ENCODE results near the gene PIGX.

PIGX gene

GRCh38 chr3:196753201-196753600, 41.0 kb downstream of the PIGX start:
- CTCF ChIA-PET, result no interaction called here
- TF ChIP-seq BHLHE40 (IDR thresholded peaks at IDR 0.05; ENCODE audit: borderline replicate concordance), result no peak
- TF ChIP-seq L3MBTL2 (conservative IDR thresholded peaks at IDR 0.05), result no peak
- TF ChIP-seq ARNT (IDR thresholded peaks at IDR 0.05), result no peak
- TF ChIP-seq HDGF (IDR thresholded peaks at IDR 0.05; ENCODE audit: borderline replicate concordance), result no peak
- TF ChIP-seq FOXK2 (IDR thresholded peaks at IDR 0.05), result no peak
- no peak for DNase-seq (ENCODE audit: extremely low spot score)
- POLR2A ChIA-PET, result no interaction called here

DNA sequence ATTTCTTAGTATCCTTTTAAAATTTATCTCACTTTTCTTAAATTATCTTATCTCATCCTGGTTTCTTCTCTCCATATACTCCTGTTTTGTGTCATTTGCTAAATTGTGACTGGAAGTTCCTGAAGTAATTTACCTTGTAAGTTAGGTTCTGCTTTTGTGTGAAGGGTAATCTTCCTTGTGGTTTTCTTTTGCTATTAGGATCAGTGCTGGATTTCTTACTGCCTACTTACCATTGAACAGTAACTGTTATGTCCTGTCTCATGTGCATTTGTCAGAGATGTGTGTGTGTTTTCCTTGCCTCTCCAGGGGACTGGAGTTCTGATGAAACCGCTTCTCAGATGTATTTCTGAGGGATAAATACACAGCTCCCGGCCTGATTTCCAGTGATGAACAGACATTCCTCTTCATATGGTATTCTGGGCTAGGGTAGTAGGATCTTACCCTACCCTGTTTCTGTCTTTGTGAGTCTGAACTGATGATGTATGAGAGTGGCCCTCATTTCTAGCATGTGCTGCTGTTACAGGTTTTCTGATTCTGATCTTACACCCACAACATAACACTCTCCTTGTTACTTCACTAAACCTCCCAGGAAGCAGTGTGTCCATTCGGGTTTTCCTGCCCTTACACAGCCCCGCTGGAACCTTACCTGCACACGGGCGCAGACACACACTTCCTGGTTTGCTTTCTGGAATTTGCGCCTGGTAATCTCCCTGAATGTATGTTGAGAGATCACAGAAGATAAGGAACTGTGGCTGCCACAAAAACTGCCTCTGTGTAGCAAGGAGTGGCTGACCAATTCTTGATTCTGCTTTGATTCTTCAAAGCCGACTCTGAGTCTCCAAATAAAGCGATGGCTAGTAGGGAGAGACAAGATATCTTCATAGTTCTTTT, 42.2 kb downstream of the PIGX start:
- ChIA-PET CTCF (no interaction called here), POLR2A (no interaction called here)
- DNase-seq (ENCODE audit: extremely low spot score), result no peak
- no peak for TF ChIP-seq BHLHE40 (IDR thresholded peaks at IDR 0.05; ENCODE audit: borderline replicate concordance)
- no peak for TF ChIP-seq FOXK2 (IDR thresholded peaks at IDR 0.05)

DNA sequence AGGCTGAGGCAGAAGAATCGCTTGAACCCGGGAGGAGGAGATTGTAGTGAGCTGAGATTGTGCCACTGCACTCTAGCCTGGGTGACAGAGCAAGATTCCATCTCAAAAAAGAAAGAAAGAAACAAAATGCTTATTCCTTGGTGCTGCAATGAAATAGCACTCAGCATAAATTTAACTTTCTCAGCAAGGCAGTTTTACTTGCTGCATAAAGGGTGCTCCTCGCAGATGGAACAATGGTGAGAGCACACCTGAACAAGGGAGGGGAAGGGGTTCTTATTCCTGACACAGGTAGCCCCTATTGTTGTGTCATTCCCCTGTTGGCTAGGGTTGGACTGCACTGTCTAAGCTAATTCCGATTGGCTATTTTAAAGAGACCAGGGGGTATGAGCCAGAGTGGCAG, 44.6 kb downstream of the PIGX start:
- DNase-seq (ENCODE audit: extremely low spot score), result no peak
- ChIA-PET CTCF (no interaction called here), POLR2A (no interaction called here)
- TF ChIP-seq CTBP1 (IDR thresholded peaks at IDR 0.05; ENCODE audit: borderline replicate concordance) (no peak), TARDBP (IDR thresholded peaks at IDR 0.05) (no peak), SUZ12 (IDR thresholded peaks at IDR 0.05) (no peak), SP1 (IDR thresholded peaks at IDR 0.05) (no peak), ELF4 (IDR thresholded peaks at IDR 0.05) (no peak), FOXA1 (IDR thresholded peaks at IDR 0.05) (no peak), L3MBTL2 (conservative IDR thresholded peaks at IDR 0.05) (no peak), LEF1 (IDR thresholded peaks at IDR 0.05; ENCODE audit: borderline replicate concordance) (no peak), HDGF (IDR thresholded peaks at IDR 0.05; ENCODE audit: borderline replicate concordance) (no peak), ARNT (IDR thresholded peaks at IDR 0.05) (no peak), FOXM1 (IDR thresholded peaks at IDR 0.05; ENCODE audit: borderline replicate concordance) (no peak), PKNOX1 (IDR thresholded peaks at IDR 0.05) (no peak), ZNF384 (IDR thresholded peaks at IDR 0.05) (no peak), BHLHE40 (IDR thresholded peaks at IDR 0.05; ENCODE audit: borderline replicate concordance) (no peak), FOXK2 (IDR thresholded peaks at IDR 0.05) (no peak), NFRKB (IDR thresholded peaks at IDR 0.05) (no peak)

- TF ChIP-seq L3MBTL2 (conservative IDR thresholded peaks at IDR 0.05) (no peak), FOXA1 (IDR thresholded peaks at IDR 0.05) (no peak), HDGF (IDR thresholded peaks at IDR 0.05; ENCODE audit: borderline replicate concordance) (no peak), PKNOX1 (IDR thresholded peaks at IDR 0.05) (no peak), TARDBP (IDR thresholded peaks at IDR 0.05) (no peak), FOXK2 (IDR thresholded peaks at IDR 0.05) (no peak), CTBP1 (IDR thresholded peaks at IDR 0.05; ENCODE audit: borderline replicate concordance) (no peak), LEF1 (IDR thresholded peaks at IDR 0.05; ENCODE audit: borderline replicate concordance) (no peak), BHLHE40 (IDR thresholded peaks at IDR 0.05; ENCODE audit: borderline replicate concordance) (no peak), ARNT (IDR thresholded peaks at IDR 0.05) (no peak)
- CTCF ChIA-PET, result no interaction called here
- POLR2A ChIA-PET, result no interaction called here
- no peak for DNase-seq (ENCODE audit: extremely low spot score)
Observed at GRCh38 chr3:196757876-196758739, 45.9 kb downstream of the PIGX start.

DNA sequence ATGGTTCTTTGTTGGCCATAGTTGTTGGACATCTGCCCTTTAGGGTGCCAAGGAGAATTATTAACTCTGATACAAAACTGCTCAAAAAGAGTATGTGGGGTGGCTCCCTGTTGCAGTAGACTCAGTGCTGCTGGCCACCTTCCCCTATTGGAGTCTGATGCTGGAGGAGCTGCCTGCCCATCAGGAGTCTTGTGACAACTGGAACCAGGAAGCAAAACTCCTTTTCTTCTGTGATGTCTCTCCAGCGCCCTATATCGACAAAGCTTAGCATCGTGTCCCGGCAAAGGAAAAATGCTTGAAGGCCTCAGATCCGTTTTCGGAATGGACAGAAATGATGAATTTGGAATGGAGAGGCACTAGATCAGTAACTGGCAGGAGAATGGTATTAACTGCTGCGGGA, 51.0 kb downstream of the PIGX start:
- ChIA-PET POLR2A (no interaction called here), CTCF (no interaction called here)
- no peak for DNase-seq (ENCODE audit: extremely low spot score)
- TF ChIP-seq CTBP1 (IDR thresholded peaks at IDR 0.05; ENCODE audit: borderline replicate concordance) (no peak), LEF1 (IDR thresholded peaks at IDR 0.05; ENCODE audit: borderline replicate concordance) (no peak), FOXM1 (IDR thresholded peaks at IDR 0.05; ENCODE audit: borderline replicate concordance) (no peak), TARDBP (IDR thresholded peaks at IDR 0.05) (no peak), ZNF384 (IDR thresholded peaks at IDR 0.05) (no peak), ARNT (IDR thresholded peaks at IDR 0.05) (no peak), FOXA1 (IDR thresholded peaks at IDR 0.05) (no peak), SUZ12 (IDR thresholded peaks at IDR 0.05) (no peak), SP1 (IDR thresholded peaks at IDR 0.05) (no peak), L3MBTL2 (conservative IDR thresholded peaks at IDR 0.05) (no peak), ELF4 (IDR thresholded peaks at IDR 0.05) (no peak), FOXK2 (IDR thresholded peaks at IDR 0.05) (no peak), NFRKB (IDR thresholded peaks at IDR 0.05) (no peak), BHLHE40 (IDR thresholded peaks at IDR 0.05; ENCODE audit: borderline replicate concordance) (no peak), HDGF (IDR thresholded peaks at IDR 0.05; ENCODE audit: borderline replicate concordance) (no peak)

GRCh38 chr3:196765454-196765853, 53.3 kb downstream of the PIGX start:
- ChIA-PET POLR2A (no interaction called here), CTCF (interaction anchor here (0.6 kb wide), 1 partner anchor 146 kb away, joined by 12 read pairs; no protein-coding TSS in a partner anchor)
- no peak for DNase-seq (ENCODE audit: extremely low spot score)
- no peak for TF ChIP-seq ARNT (IDR thresholded peaks at IDR 0.05)
- TF ChIP-seq TARDBP (IDR thresholded peaks at IDR 0.05), result no peak
- TF ChIP-seq PKNOX1 (IDR thresholded peaks at IDR 0.05), result no peak
- no peak for TF ChIP-seq CTBP1 (IDR thresholded peaks at IDR 0.05; ENCODE audit: borderline replicate concordance)
- TF ChIP-seq ELF4 (IDR thresholded peaks at IDR 0.05), result no peak
- TF ChIP-seq FOXM1 (IDR thresholded peaks at IDR 0.05; ENCODE audit: borderline replicate concordance), result no peak
- no peak for TF ChIP-seq NFRKB (IDR thresholded peaks at IDR 0.05)
- no peak for TF ChIP-seq ZNF384 (IDR thresholded peaks at IDR 0.05)
- no peak for TF ChIP-seq SP1 (IDR thresholded peaks at IDR 0.05)
- TF ChIP-seq L3MBTL2 (conservative IDR thresholded peaks at IDR 0.05), result no peak
- no peak for TF ChIP-seq FOXA1 (IDR thresholded peaks at IDR 0.05)
- no peak for TF ChIP-seq FOXK2 (IDR thresholded peaks at IDR 0.05)
